H1 (cell line): Measurements from ENCODE around the gene CHRNA3.

Experiments used
- POLR2AphosphoS5 ChIP-seq: IDR thresholded peaks from 2 replicates; pipeline ENCODE4 v1.6.1; 2011; ENCODE audit warnings: low read depth, low read length
- RNF2 ChIP-seq: fragments of 200-900, 300-1000 bp; sonication (generic); IDR thresholded peaks from 2 replicates; pipeline ENCODE4 v1.7.1; 2016; ENCODE audit warnings: borderline replicate concordance, low read depth, mild to moderate bottlenecking, antibody characterized with exemption, low read length; ENCODE audit not compliant: poor library complexity, severe bottlenecking; ENCODE audit errors: missing control alignments
- TF ChIP-seq, protein P1 (sequence below): IDR thresholded peaks from 2 replicates; pipeline ENCODE4 v1.6.1; 2011; ENCODE audit warnings: low read length, improper control_type of control experiment
- TF ChIP-seq, protein P2 (sequence below), 3 experiments: IDR thresholded peaks; 1 replicate in 2 of 3; 2 replicates in 1 of 3; pipeline versions ENCODE4 v1.5.1 to v1.6.1; 2011; ENCODE audit warnings: low read length in 3 of 3, mild to moderate bottlenecking in 3 of 3, inconsistent platforms in 2 of 3, low read depth in 1 of 3, moderate library complexity in 1 of 3; ENCODE audit not compliant: insufficient read depth in 1 of 3; ENCODE audit errors: control extremely low read depth in 1 of 3

DNA sequence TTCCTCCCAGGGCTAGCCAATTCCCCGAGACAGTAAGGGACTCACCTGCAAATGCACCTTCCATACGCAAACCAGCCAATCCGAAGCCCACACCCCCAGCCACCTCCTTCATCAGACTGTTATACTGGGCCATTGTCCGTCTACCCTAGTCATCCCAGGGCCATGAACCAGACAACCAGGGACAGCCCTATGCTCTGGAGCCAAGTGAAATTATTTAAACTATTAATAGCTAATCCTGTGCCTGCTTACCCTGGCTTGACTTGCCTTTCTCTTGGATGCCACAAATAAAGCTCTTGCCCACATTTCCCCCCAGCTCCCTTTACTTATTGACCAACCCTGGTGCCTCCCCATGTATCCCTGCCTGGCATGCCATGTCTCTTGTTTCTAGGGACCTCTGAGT is 24.2 kb upstream of the CHRNA3 start:
- TF ChIP-seq RNF2 (no peak), POLR2AphosphoS5 (no peak)
- TF ChIP-seq, protein P1, sequence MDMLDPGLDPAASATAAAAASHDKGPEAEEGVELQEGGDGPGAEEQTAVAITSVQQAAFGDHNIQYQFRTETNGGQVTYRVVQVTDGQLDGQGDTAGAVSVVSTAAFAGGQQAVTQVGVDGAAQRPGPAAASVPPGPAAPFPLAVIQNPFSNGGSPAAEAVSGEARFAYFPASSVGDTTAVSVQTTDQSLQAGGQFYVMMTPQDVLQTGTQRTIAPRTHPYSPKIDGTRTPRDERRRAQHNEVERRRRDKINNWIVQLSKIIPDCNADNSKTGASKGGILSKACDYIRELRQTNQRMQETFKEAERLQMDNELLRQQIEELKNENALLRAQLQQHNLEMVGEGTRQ, result no peak
- TF ChIP-seq, protein P2, sequence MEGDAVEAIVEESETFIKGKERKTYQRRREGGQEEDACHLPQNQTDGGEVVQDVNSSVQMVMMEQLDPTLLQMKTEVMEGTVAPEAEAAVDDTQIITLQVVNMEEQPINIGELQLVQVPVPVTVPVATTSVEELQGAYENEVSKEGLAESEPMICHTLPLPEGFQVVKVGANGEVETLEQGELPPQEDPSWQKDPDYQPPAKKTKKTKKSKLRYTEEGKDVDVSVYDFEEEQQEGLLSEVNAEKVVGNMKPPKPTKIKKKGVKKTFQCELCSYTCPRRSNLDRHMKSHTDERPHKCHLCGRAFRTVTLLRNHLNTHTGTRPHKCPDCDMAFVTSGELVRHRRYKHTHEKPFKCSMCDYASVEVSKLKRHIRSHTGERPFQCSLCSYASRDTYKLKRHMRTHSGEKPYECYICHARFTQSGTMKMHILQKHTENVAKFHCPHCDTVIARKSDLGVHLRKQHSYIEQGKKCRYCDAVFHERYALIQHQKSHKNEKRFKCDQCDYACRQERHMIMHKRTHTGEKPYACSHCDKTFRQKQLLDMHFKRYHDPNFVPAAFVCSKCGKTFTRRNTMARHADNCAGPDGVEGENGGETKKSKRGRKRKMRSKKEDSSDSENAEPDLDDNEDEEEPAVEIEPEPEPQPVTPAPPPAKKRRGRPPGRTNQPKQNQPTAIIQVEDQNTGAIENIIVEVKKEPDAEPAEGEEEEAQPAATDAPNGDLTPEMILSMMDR (IDR thresholded peaks at IDR 0.05; ENCODE audit: control extremely low read depth in 1 of 3, insufficient read depth in 1 of 3, low read depth in 1 of 3, low read length in 3 of 3), result no peak
